K562 (cell line): ENCODE measurements around the gene COA3.

Source experiments
- ATF1 ChIP-seq, 2 experiments: fragments of 450-650 bp in 1 of 2; IDR thresholded peaks; 2 replicates each; pipeline ENCODE4 v1.6.1; 2016; ENCODE audit warnings: missing compliant biosample characterization in 1 of 2, missing genetic modification characterization in 1 of 2
- E2F1 ChIP-seq: sonication (generic); formaldehyde crosslinking; IDR thresholded peaks from 2 replicates; pipeline ENCODE4 v1.8.1; 2023; ENCODE audit warnings: mild to moderate bottlenecking, missing genetic modification reagents, moderate library complexity
- FOXM1 ChIP-seq, 2 experiments: fragments of 450-650 bp in 1 of 2; sonication (generic) in 1 of 2; formaldehyde crosslinking in 1 of 2; IDR thresholded peaks; 2 replicates each; pipeline versions ENCODE4 v1.6.1 to v1.9.0; 2017 to 2022; ENCODE audit warnings: low read depth in 2 of 2, mild to moderate bottlenecking in 2 of 2, missing genetic modification reagents in 1 of 2, moderate library complexity in 1 of 2
- GATAD2A ChIP-seq: fragments of 450-650 bp; IDR thresholded peaks from 2 replicates; pipeline ENCODE4 v1.6.1; 2017
- HDAC2 ChIP-seq: fragments of 450-650 bp; IDR thresholded peaks from 2 replicates; pipeline ENCODE4 v1.6.1; 2016; ENCODE audit warnings: mild to moderate bottlenecking
- HDAC6 ChIP-seq: IDR thresholded peaks from 2 replicates; pipeline ENCODE4 v1.6.1; 2012; ENCODE audit warnings: low read depth, mild to moderate bottlenecking, control low read depth, inconsistent platforms, low read length, moderate library complexity
- NFIC ChIP-seq: fragments of 450-650 bp; IDR thresholded peaks from 2 replicates; pipeline ENCODE4 v1.6.1; 2017; ENCODE audit warnings: mild to moderate bottlenecking, inconsistent platforms
- SIN3A ChIP-seq, 2 experiments: fragments of 150-350 bp in 1 of 2; IDR thresholded peaks; 2 replicates each; pipeline ENCODE4 v1.6.1; 2011 to 2016; ENCODE audit warnings: borderline replicate concordance in 2 of 2, low read depth in 2 of 2, low read length in 2 of 2, mild to moderate bottlenecking in 2 of 2, moderate library complexity in 2 of 2; ENCODE audit not compliant: control insufficient read depth in 1 of 2
- SREBF1 ChIP-seq: fragments of 150-350 bp; IDR thresholded peaks from 2 replicates; pipeline ENCODE4 v1.6.1; 2014; ENCODE audit warnings: antibody characterized with exemption, low read depth, low read length, borderline replicate concordance
- USF2 ChIP-seq: sonication (generic); formaldehyde crosslinking; IDR thresholded peaks from 2 replicates; pipeline ENCODE4 v1.5.0; 2020; ENCODE audit warnings: missing genetic modification reagents
- ZC3H11A ChIP-seq: IDR thresholded peaks from 2 replicates; pipeline ENCODE4 v1.6.1; 2012; ENCODE audit warnings: low read depth, low read length, improper control_type of control experiment
- ZNF274 ChIP-seq: IDR thresholded peaks from 2 replicates; pipeline ENCODE4 v1.6.1; 2011; ENCODE audit warnings: low read depth, mild to moderate bottlenecking, low read length, moderate library complexity, borderline replicate concordance

GRCh38 chr17:42832934-42833766, 34.6 kb upstream of the COA3 start, which contains the start of gene PSME3:
- TF ChIP-seq SREBF1, result no peak
- no peak for TF ChIP-seq ZC3H11A
- TF ChIP-seq ATF1 (CRISPR knock-in tag; IDR thresholded peaks at IDR 0.05), result peak; percentile 92
- peak; percentile 100 for TF ChIP-seq ATF1 (tag; IDR thresholded peaks at IDR 0.05)
- TF ChIP-seq E2F1, result no peak; the same call in 1 of the 2 replicates
- TF ChIP-seq HDAC6, result no peak
- TF ChIP-seq SIN3A (IDR thresholded peaks at IDR 0.05; ENCODE audit: borderline replicate concordance in 2 of 2, control insufficient read depth in 1 of 2, low read depth in 2 of 2, low read length in 2 of 2), result peak; percentile 89 to 91
- TF ChIP-seq USF2 (CRISPR knock-in tag), result peak; percentile 62
- TF ChIP-seq GATAD2A, result no peak
- peak; percentile 100 for TF ChIP-seq HDAC2
- TF ChIP-seq ZNF274, result no peak
- no peak; the same call in 1 of the 2 replicates for TF ChIP-seq NFIC
- no peak for TF ChIP-seq FOXM1 (IDR thresholded peaks at IDR 0.05; ENCODE audit: low read depth)
- peak; percentile 73; the same call in 1 of the 2 replicates for TF ChIP-seq FOXM1 (CRISPR knock-in tag; IDR thresholded peaks at IDR 0.05; ENCODE audit: low read depth)
